Measurements from ENCODE around the gene PHF21A. TPM values are rescaled to one million over a fixed set of nuclear protein-coding genes. Genes with fewer than 3 reads are reported as not detected.

The PHF21A gene
- total and polyA plus RNA-seq, 4 donors, result 3.6 to 8.5 (median 6.2) TPM

- no peak for TF ChIP-seq YY1 (IDR thresholded peaks at IDR 0.05)
- no peak for TF ChIP-seq RXRA (IDR thresholded peaks at IDR 0.05)
- TF ChIP-seq JUND (IDR thresholded peaks at IDR 0.05), result no peak
- no peak for TF ChIP-seq FOXA1 (IDR thresholded peaks at IDR 0.05)
- TF ChIP-seq FOXA2 (IDR thresholded peaks at IDR 0.05), result no peak
- TF ChIP-seq SP1 (IDR thresholded peaks at IDR 0.05), result no peak
- TF ChIP-seq ZBTB33 (IDR thresholded peaks at IDR 0.05), result no peak
- no peak for TF ChIP-seq EGR1 (IDR thresholded peaks at IDR 0.05; ENCODE audit: low read depth in 2 of 2)
- no peak for TF ChIP-seq REST (IDR thresholded peaks at IDR 0.05)
- TF ChIP-seq CTCF (IDR thresholded peaks at IDR 0.05; ENCODE audit: low read depth, low read length, missing input control), result no peak
- Histone ChIP-seq H3K4me3 (ENCODE audit: low read depth in 1 of 3, low read length in 3 of 3) (no peak overlapping the region), H3K9ac (ENCODE audit: low read depth in 1 of 2, low read length in 2 of 2) (no peak overlapping the region), H3K27me3 (ENCODE audit: control insufficient read depth in 4 of 4, insufficient read depth in 4 of 4, low read length in 3 of 4) (no peaks in the 10 kb centered on the region), H3K36me3 (ENCODE audit: control insufficient read depth in 4 of 4, insufficient read depth in 3 of 4, low read depth in 1 of 4, low read length in 3 of 4) (no peaks in the 10 kb centered on the region), H3K4me1 (ENCODE audit: control insufficient read depth in 4 of 4, insufficient read depth in 4 of 4, low read length in 3 of 4) (no peaks in the 10 kb centered on the region), H3K9me3 (ENCODE audit: control insufficient read depth in 4 of 4, low read length in 3 of 4) (no peaks in the 10 kb centered on the region), H3K27ac (ENCODE audit: low read depth in 1 of 2, low read length in 2 of 2) (no peak overlapping the region)
- DNase-seq (ENCODE audit: low spot score), result no peak
- 95% methylated on average over 8 of the region's 8 CpGs for WGBS
Measured at GRCh38 chr11:46020084-46020599, 101.1 kb downstream of the PHF21A start.

GRCh38 chr11:46018651-46019050 is 102.6 kb downstream of the PHF21A start:
- H3K36me3 ChIP-seq (ENCODE audit: control insufficient read depth in 4 of 4, insufficient read depth in 3 of 4, low read depth in 1 of 4, low read length in 3 of 4), result no peaks in the 10 kb centered on the region
- H3K27ac ChIP-seq (ENCODE audit: low read depth in 1 of 2, low read length in 2 of 2), result no peak overlapping the region
- no peak overlapping the region for H3K9ac ChIP-seq (ENCODE audit: low read depth in 1 of 2, low read length in 2 of 2)

More at GRCh38 chr11:46018651-46019050, 102.6 kb downstream of the PHF21A start:
- no peak for TF ChIP-seq RAD21 (IDR thresholded peaks at IDR 0.05)
- no peak for TF ChIP-seq MAX (IDR thresholded peaks at IDR 0.05)
- TF ChIP-seq JUND (IDR thresholded peaks at IDR 0.05), result no peak
- TF ChIP-seq GABPA (IDR thresholded peaks at IDR 0.05 in 1 of 2, conservative IDR thresholded peaks at IDR 0.05 in 1 of 2), result no peak
- no peak for TF ChIP-seq ZBTB33 (IDR thresholded peaks at IDR 0.05)
- TF ChIP-seq EGR1 (IDR thresholded peaks at IDR 0.05; ENCODE audit: low read depth in 2 of 2), result no peak
- TF ChIP-seq FOXA1 (IDR thresholded peaks at IDR 0.05), result no peak
- TF ChIP-seq CTCF (IDR thresholded peaks at IDR 0.05; ENCODE audit: low read depth, low read length, missing input control), result no peak
- no peak for TF ChIP-seq NR2F2 (IDR thresholded peaks at IDR 0.05)
- no peak for TF ChIP-seq HNF4G (IDR thresholded peaks at IDR 0.05)
- H3K27me3 ChIP-seq (ENCODE audit: control insufficient read depth in 4 of 4, insufficient read depth in 4 of 4, low read length in 3 of 4), result no peaks in the 10 kb centered on the region
- H3K4me1 ChIP-seq (ENCODE audit: control insufficient read depth in 4 of 4, insufficient read depth in 4 of 4, low read length in 3 of 4), result no peaks in the 10 kb centered on the region
- no peaks in the 10 kb centered on the region for H3K9me3 ChIP-seq (ENCODE audit: control insufficient read depth in 4 of 4, low read length in 3 of 4)
- DNase-seq (ENCODE audit: low spot score), result no peak
- H3K4me3 ChIP-seq (ENCODE audit: low read depth in 1 of 3, low read length in 3 of 3), result no peak overlapping the region
- 98% methylated on average over 2 of the region's 2 CpGs for WGBS
